HG03558 (cell line): ENCODE data around the gene BPIFA2.
"Not testable (repeated sequence)": the region's sequence is repeated elsewhere in the genome, so short reads cannot be mapped to it uniquely, and the experiment has no call there.

ENCODE experiments used
- ATAC-seq: cut with Tn5 transposase; IDR thresholded peaks from one replicate; pipeline ENCODE4 v1.9.1; 2021; ENCODE audit warnings: moderate number of reproducible peaks; ENCODE audit not compliant: unreplicated experiment; ENCODE audit errors: extremely low read depth

Gene BPIFA2

DNA sequence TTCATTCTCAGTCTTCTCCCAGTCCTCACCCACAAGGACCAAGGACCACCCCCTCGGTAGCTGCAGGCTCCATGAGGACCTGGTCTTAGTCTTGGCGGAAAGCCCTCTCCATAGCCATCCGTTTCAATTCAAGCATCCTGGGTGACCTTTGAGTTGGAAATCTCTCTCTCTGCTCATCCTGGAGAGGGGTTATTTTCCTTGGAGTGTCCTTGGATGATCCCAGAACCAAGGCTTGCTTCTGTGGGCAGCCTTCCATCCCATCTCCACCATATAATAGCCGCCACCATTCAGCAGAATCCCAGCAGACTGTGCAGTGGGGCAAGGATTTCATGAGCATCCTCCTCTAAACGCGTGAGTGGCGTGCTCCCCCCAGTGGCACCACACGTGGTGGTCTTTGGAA, at the start of gene BPIFA2:
Gene BPIFA2, plus strand, starts transcription at position 301 of the 400 bp plus-strand sequence. CDS start 987 bp downstream, outside the sequence.
- no peak for ATAC-seq

- ATAC-seq: no peak
These were observed 47.9 kb upstream of the BPIFA2 start for GRCh38 chr20:33119725-33120720.

DNA sequence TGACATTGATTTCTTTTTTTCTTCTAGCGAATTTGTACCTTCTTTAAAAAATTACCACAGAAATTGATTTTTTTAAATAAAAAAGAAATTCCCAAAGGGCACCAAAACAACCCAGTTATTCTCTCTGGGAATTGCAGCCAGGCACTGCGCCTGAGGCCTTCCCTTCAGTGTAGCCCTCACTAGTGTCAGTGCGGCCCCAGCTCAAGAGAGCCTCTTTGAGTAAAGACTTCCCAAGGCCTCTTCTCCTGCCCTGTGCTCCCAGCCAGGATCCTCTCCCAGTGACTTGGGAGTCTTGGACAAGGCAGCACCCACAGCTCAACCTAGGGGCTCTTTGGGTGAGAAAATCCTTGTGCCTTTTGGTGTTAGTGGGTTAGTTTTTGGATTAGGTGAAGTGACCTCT, 47.0 kb upstream of the BPIFA2 start:
- no peak for ATAC-seq

DNA sequence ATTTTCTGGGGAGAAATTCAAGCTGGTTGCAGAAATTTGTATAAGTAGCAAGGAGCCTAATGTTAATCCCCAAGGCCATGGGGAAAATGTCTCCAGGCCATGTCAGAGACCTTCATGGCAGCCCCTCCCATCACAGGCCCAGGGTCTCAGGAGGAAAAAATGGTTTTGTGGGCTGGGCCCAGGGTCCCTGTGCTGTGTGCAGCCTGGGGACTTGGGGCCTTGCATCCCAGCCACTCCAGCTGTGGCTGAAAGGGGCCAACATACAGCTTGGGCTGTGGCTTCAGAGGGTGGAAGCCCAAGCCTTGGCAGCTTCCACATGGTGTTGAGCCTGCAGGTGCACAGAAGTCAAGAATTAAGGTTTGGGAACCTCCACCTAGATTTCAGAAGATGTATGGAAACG, 45.7 kb upstream of the BPIFA2 start:
- ATAC-seq: not testable (repeated sequence)

DNA sequence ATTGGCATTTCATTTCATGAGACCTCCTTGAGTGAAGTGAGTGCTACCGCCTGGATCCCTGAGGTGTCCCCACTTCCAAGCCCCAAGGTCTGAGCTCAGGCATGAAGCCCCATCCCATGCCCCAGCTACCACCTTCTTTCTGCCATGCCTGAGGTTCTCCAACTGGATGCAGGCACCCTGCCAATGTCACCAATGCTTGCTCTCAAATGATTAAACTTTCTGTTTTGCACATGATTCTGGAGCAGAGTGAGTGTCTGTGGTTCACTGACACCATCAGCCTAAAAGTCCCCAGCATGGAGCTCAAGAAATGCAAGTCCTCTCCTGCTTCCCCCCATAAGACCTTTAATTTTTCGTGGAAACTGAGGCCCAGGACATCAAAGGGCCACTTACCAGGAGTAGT, 43.7 kb upstream of the BPIFA2 start:
- no peak for ATAC-seq

- no peak for ATAC-seq
These were observed 43.0 kb upstream of the BPIFA2 start for GRCh38 chr20:33124994-33125393.

DNA sequence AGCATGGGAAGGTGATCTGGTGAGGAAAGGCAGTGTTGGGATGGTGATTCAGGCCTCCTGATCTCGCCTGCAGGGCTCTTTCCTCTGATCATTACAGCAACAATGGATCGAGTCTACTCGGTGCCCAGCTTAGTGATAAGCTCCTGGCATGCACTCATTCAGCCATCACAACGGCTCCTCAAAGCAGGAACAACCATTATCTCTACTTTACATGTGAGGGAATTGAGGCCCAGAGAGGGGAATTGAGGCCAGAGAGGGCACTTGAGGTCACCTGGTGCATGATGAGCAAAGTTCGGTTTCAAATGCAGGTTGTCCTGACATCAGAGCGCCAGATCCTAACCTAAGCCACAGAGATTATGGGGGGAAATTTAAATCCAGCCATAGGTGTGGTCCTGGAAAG, 42.0 kb upstream of the BPIFA2 start:
- ATAC-seq: no peak

GRCh38 chr20:33127422-33128097, 40.4 kb upstream of the BPIFA2 start:
- ATAC-seq: no peak

- ATAC-seq: no peak
These were observed 37.3 kb upstream of the BPIFA2 start for GRCh38 chr20:33130568-33131061.

- ATAC-seq: no peak
These were observed 35.9 kb upstream of the BPIFA2 start for GRCh38 chr20:33131949-33132473.

GRCh38 chr20:33132513-33133372, 35.2 kb upstream of the BPIFA2 start:
- no peak for ATAC-seq

GRCh38 chr20:33133373-33133941, 34.5 kb upstream of the BPIFA2 start:
- ATAC-seq: no peak

DNA sequence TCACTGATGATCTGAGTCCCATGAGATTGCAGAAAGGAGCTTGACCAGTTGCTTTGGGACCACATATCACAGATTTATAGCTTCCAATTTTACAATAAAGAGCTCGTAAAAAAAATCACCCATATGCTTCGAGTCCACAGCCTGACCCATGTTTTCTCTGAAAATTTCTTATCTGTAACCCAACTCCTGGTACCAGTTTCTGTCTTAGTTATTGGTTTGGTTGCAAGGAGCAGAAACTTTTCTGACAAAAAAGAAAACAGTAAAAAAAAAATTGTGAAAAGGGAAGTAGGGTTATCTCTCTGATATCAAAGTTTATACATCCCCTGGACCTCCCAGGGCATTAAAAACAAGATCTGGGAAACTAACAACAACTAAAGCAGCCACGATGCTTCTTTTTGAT, 30.8 kb upstream of the BPIFA2 start:
- ATAC-seq: no peak

GRCh38 chr20:33139467-33139866, 28.5 kb upstream of the BPIFA2 start:
- ATAC-seq: no peak

GRCh38 chr20:33145521-33145920, 22.4 kb upstream of the BPIFA2 start:
- no peak for ATAC-seq

- ATAC-seq: no peak
These were observed 20.7 kb upstream of the BPIFA2 start for GRCh38 chr20:33147299-33147698.

DNA sequence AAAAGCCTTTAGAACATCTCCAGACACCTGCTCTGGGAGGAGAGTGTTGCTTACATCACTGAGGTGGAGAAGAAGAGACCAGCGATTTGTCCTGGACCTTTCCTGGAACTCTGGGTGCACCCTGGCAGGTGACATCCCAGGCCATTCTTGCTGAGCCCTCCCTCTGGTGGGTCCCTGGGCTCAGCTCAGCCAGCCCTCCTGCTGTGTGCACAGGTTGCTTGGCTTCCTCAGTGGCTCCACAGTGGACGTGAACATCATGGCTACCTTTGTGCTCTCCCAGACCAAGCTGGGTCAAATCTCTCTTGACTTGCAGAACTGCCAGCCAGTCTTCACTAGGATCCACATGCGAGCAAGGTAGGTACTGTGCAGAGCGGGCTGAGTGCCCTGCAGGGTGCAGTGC, 19.9 kb upstream of the BPIFA2 start:
- ATAC-seq: no peak

- ATAC-seq: no peak
These were observed 13.7 kb upstream of the BPIFA2 start for GRCh38 chr20:33154252-33154651.

DNA sequence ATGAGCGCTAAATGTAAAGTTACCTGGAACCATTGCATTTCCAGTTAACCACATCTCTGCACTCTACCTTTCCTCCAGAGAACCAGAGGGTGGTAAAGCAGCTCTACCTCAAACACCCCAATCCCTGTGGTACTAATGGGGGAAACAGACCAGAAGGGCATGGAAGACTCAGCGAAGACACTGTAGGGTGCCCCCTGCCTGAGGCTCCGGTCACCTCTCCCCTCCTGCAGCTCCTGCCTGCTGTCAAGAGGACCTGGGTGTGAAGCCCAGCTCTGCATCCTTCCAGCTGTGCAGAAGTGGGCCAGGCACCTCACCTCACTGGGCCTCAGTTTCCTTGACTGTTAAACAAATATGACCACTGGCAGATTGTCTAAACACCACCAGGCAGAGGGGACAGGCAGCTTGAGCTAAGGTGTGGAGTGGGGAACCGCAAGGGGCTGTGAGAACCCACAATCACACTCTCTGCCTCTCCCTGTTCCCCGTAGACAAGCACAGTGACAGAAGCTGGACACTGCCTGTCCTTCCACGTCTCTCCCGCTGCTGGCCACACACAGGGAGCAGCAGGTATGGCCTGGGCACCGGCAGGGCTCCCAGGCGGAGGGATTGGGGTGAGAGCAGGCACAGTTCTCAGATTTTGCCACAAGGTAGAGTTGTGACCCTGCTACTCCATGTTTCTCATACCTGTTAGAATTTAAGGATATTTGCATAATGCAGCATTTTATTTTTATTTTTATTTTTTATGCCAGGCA, 9.1 kb upstream of the BPIFA2 start:
- no peak for ATAC-seq
